HG02938 (cell line): ENCODE measurements around the gene SYNE2.
"Not testable (repeated sequence)": the region's sequence is repeated elsewhere in the genome, so short reads cannot be mapped to it uniquely, and the experiment has no call there.

Source experiments
- ATAC-seq: cut with Tn5 transposase; IDR thresholded peaks from one replicate; pipeline ENCODE4 v1.9.1; 2021; ENCODE audit warnings: mild to moderate bottlenecking, moderate library complexity; ENCODE audit not compliant: unreplicated experiment

Gene SYNE2

GRCh38 chr14:63852817-63853731 lies at the start of gene SYNE2:
SYNE2 (plus strand) TSS chr14:63853004; CDS start chr14:63909149, 56,145 bp downstream.
- peak; percentile 69 for ATAC-seq

GRCh38 chr14:63803221-63803791 lies 49.5 kb upstream of the SYNE2 start:
- ATAC-seq, result not testable (repeated sequence)

- ATAC-seq, result not testable (repeated sequence)
Measured at GRCh38 chr14:63806064-63806463, 46.7 kb upstream of the SYNE2 start.

GRCh38 chr14:63811692-63812091 lies 41.1 kb upstream of the SYNE2 start:
- ATAC-seq, result not testable (repeated sequence)

- no peak for ATAC-seq
Measured at GRCh38 chr14:63833728-63834127, 19.1 kb upstream of the SYNE2 start.

- no peak for ATAC-seq
Measured at GRCh38 chr14:63840981-63841380, 11.8 kb upstream of the SYNE2 start.

- ATAC-seq, result no peak
Measured at GRCh38 chr14:63843796-63844195, 9.0 kb upstream of the SYNE2 start.

GRCh38 chr14:63848890-63849289 lies 3.9 kb upstream of the SYNE2 start:
- no peak for ATAC-seq

GRCh38 chr14:63852271-63852816 lies 460 bp upstream of the SYNE2 start:
- ATAC-seq, result peak; percentile 5

- ATAC-seq, result peak; percentile 36
Measured at GRCh38 chr14:63853831-63854293, 1.1 kb downstream of the SYNE2 start.

GRCh38 chr14:63854330-63854729 lies 1.5 kb downstream of the SYNE2 start:
- ATAC-seq, result no peak

- ATAC-seq, result no peak
Measured at GRCh38 chr14:63855281-63855680, 2.5 kb downstream of the SYNE2 start.

GRCh38 chr14:63857466-63858030 lies 4.7 kb downstream of the SYNE2 start:
- ATAC-seq, result no peak

GRCh38 chr14:63860146-63860545 lies 7.3 kb downstream of the SYNE2 start:
- ATAC-seq, result no peak

GRCh38 chr14:63862163-63862562 lies 9.4 kb downstream of the SYNE2 start:
- no peak for ATAC-seq

- no peak for ATAC-seq
Measured at GRCh38 chr14:63863004-63863403, 10.2 kb downstream of the SYNE2 start.

- ATAC-seq, result peak; percentile 35
Measured at GRCh38 chr14:63864775-63865174, 12.0 kb downstream of the SYNE2 start.

GRCh38 chr14:63867933-63868921 lies 15.4 kb downstream of the SYNE2 start:
- ATAC-seq, result no peak

- peak; percentile 48 for ATAC-seq
Measured at GRCh38 chr14:63869940-63870752, 17.3 kb downstream of the SYNE2 start.

GRCh38 chr14:63870753-63871037 lies 17.9 kb downstream of the SYNE2 start:
- ATAC-seq, result not testable (repeated sequence)
